Loucy (cell line): ENCODE results near the gene MYH8.

ENCODE experiments used
- EZH2phosphoT487 ChIP-seq: fragments of 200-600 bp; IDR thresholded peaks from 2 replicates; pipeline ENCODE4 v1.6.1; 2018; ENCODE audit warnings: antibody characterized with exemption, mild to moderate bottlenecking, moderate library complexity, borderline replicate concordance
- TF ChIP-seq, protein P1 (sequence below): fragments of 200-600 bp; sonication (generic); conservative IDR thresholded peaks from 2 replicates; pipeline ENCODE4 v1.5.1; 2014; ENCODE audit warnings: mild to moderate bottlenecking, antibody characterized with exemption, low read length

DNA sequence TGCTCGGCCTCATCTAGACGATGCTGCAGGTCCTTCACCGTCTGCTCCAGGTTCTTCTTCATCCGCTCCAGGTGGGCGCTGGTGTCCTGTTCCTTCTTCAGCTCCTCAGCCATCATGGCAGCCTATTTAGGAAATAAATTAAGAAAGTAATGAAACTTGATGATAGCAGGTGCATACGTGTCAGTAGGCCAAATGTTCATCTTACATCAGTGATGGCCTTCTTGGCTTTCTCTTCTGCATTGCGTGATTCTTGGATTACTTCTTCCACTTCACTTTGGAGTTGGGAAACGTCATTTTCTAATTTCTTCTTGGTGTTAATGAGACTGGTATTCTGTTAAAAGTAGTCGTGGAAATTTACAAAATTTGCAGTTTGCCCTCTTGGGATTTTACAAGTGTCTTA, 28.9 kb downstream of the MYH8 start:
- TF ChIP-seq EZH2phosphoT487 = no peak
- TF ChIP-seq, protein P1, sequence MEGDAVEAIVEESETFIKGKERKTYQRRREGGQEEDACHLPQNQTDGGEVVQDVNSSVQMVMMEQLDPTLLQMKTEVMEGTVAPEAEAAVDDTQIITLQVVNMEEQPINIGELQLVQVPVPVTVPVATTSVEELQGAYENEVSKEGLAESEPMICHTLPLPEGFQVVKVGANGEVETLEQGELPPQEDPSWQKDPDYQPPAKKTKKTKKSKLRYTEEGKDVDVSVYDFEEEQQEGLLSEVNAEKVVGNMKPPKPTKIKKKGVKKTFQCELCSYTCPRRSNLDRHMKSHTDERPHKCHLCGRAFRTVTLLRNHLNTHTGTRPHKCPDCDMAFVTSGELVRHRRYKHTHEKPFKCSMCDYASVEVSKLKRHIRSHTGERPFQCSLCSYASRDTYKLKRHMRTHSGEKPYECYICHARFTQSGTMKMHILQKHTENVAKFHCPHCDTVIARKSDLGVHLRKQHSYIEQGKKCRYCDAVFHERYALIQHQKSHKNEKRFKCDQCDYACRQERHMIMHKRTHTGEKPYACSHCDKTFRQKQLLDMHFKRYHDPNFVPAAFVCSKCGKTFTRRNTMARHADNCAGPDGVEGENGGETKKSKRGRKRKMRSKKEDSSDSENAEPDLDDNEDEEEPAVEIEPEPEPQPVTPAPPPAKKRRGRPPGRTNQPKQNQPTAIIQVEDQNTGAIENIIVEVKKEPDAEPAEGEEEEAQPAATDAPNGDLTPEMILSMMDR = no peak
